Measurements from ENCODE around the gene OIT3. TPM values are rescaled to one million over a fixed set of nuclear protein-coding genes. Genes with fewer than 3 reads are reported as not detected.

The OIT3 gene
- total RNA-seq, 1 donor from 2014 or later: 0.17 TPM

GRCh38 chr10:72930276-72930675, 36.7 kb downstream of the OIT3 start:
- TF ChIP-seq CTCF (IDR thresholded peaks at IDR 0.05): no peak
- H3K27me3 Mint-ChIP-seq (ENCODE audit: low read depth): no peaks in the 10 kb centered on the region
- H3K4me3 Mint-ChIP-seq (ENCODE audit: unreplicated experiment): no peak overlapping the region
- DNase-seq (ENCODE audit: low spot score): no peak
- no peak overlapping the region for H3K27ac Mint-ChIP-seq (ENCODE audit: unreplicated experiment)
- no peaks in the 10 kb centered on the region for H3K9me3 Mint-ChIP-seq (ENCODE audit: low read depth)
- H3K36me3 Mint-ChIP-seq (ENCODE audit: low read depth): peaks cover 6% of the 10 kb centered on the region
- peaks cover under 1% of the 10 kb centered on the region for H3K4me1 Mint-ChIP-seq (ENCODE audit: low read depth)

- Mint-ChIP-seq H3K9me3 (ENCODE audit: low read depth) (no peaks in the 10 kb centered on the region), H3K4me1 (ENCODE audit: low read depth) (peaks cover 3% of the 10 kb centered on the region), H3K4me3 (ENCODE audit: unreplicated experiment) (no peak overlapping the region), H3K27ac (ENCODE audit: unreplicated experiment) (no peak overlapping the region), H3K27me3 (ENCODE audit: low read depth) (no peaks in the 10 kb centered on the region), H3K36me3 (ENCODE audit: low read depth) (peaks cover 13% of the 10 kb centered on the region)
- no peak for DNase-seq (ENCODE audit: low spot score)
- no peak for TF ChIP-seq CTCF (IDR thresholded peaks at IDR 0.05)
These were observed 38.9 kb downstream of the OIT3 start for GRCh38 chr10:72932259-72933015.

- Mint-ChIP-seq H3K9me3 (ENCODE audit: low read depth) (no peaks in the 10 kb centered on the region), H3K4me3 (ENCODE audit: unreplicated experiment) (no peak overlapping the region), H3K27ac (ENCODE audit: unreplicated experiment) (peak overlapping the region; percentile 17), H3K4me1 (ENCODE audit: low read depth) (peaks cover 3% of the 10 kb centered on the region), H3K27me3 (ENCODE audit: low read depth) (no peaks in the 10 kb centered on the region), H3K36me3 (ENCODE audit: low read depth) (peaks cover 13% of the 10 kb centered on the region)
- no peak for TF ChIP-seq CTCF (IDR thresholded peaks at IDR 0.05)
- no peak for DNase-seq (ENCODE audit: low spot score)
These were observed 41.8 kb downstream of the OIT3 start for GRCh38 chr10:72935361-72935760.

GRCh38 chr10:72943498-72944234, 50.1 kb downstream of the OIT3 start:
- Mint-ChIP-seq H3K4me3 (ENCODE audit: unreplicated experiment) (no peak overlapping the region), H3K36me3 (ENCODE audit: low read depth) (peaks cover 5% of the 10 kb centered on the region), H3K9me3 (ENCODE audit: low read depth) (no peaks in the 10 kb centered on the region), H3K27ac (ENCODE audit: unreplicated experiment) (no peak overlapping the region), H3K4me1 (ENCODE audit: low read depth) (no peaks in the 10 kb centered on the region), H3K27me3 (ENCODE audit: low read depth) (no peaks in the 10 kb centered on the region)
- DNase-seq (ENCODE audit: low spot score): no peak
- TF ChIP-seq CTCF (IDR thresholded peaks at IDR 0.05): no peak

GRCh38 chr10:72946963-72947362, 53.4 kb downstream of the OIT3 start:
- Mint-ChIP-seq H3K36me3 (ENCODE audit: low read depth) (peaks cover 5% of the 10 kb centered on the region), H3K4me1 (ENCODE audit: low read depth) (no peaks in the 10 kb centered on the region), H3K27ac (ENCODE audit: unreplicated experiment) (no peak overlapping the region), H3K9me3 (ENCODE audit: low read depth) (no peaks in the 10 kb centered on the region), H3K27me3 (ENCODE audit: low read depth) (no peaks in the 10 kb centered on the region), H3K4me3 (ENCODE audit: unreplicated experiment) (no peak overlapping the region)
- no peak for TF ChIP-seq CTCF (IDR thresholded peaks at IDR 0.05)
- no peak for DNase-seq (ENCODE audit: low spot score)
